ENCODE data around the gene KTN1. TPM values are rescaled to one million over a fixed set of nuclear protein-coding genes. Genes with fewer than 3 reads are reported as not detected.

Gene KTN1
- total RNA-seq, 1 donor from 2014 or later: 146 TPM

DNA sequence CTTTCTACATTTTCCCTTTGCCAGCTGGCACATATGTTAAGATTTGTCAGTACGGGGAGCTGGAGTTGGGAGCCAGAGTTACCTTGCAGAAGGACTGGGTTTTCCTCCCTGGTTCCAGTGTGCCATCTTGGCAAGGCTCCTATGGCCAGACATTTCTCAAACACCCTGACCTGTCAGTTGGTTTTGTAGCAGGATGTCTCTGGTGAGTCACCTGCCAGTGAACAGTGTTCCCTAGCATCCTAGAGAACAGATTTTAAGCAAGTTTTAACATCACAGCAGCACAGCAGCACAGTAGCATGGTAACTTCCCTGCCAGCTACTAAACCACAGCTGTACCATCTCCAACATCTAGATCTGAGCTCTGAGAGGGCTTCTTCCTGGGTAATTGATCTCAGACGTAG is 26.2 kb upstream of the KTN1 start:
- H3K4me3 ChIP-seq (ENCODE audit: low read depth, low read length): no peak overlapping the region
- no peak for TF ChIP-seq CTCF (conservative IDR thresholded peaks at IDR 0.05; ENCODE audit: low read depth, low read length)
- no peak for DNase-seq (ENCODE audit: low read depth)

- TF ChIP-seq CTCF (conservative IDR thresholded peaks at IDR 0.05; ENCODE audit: low read depth, low read length): no peak
- DNase-seq (ENCODE audit: low read depth): peak; percentile 100
- H3K4me3 ChIP-seq (ENCODE audit: low read depth, low read length): no peak overlapping the region
These were observed 22.9 kb upstream of the KTN1 start for GRCh38 chr14:55556929-55557623.

- DNase-seq (ENCODE audit: low read depth): no peak
- TF ChIP-seq CTCF (conservative IDR thresholded peaks at IDR 0.05; ENCODE audit: low read depth, low read length): no peak
These were observed 17.9 kb upstream of the KTN1 start for GRCh38 chr14:55562135-55562534.

GRCh38 chr14:55568618-55569017 is 11.4 kb upstream of the KTN1 start:
- no peak overlapping the region for H3K4me3 ChIP-seq (ENCODE audit: low read depth, low read length)
- no peak for TF ChIP-seq CTCF (conservative IDR thresholded peaks at IDR 0.05; ENCODE audit: low read depth, low read length)
- DNase-seq (ENCODE audit: low read depth): no peak

More at GRCh38 chr14:55562135-55562534, 17.9 kb upstream of the KTN1 start:
- no peak overlapping the region for H3K4me3 ChIP-seq (ENCODE audit: low read depth, low read length)

DNA sequence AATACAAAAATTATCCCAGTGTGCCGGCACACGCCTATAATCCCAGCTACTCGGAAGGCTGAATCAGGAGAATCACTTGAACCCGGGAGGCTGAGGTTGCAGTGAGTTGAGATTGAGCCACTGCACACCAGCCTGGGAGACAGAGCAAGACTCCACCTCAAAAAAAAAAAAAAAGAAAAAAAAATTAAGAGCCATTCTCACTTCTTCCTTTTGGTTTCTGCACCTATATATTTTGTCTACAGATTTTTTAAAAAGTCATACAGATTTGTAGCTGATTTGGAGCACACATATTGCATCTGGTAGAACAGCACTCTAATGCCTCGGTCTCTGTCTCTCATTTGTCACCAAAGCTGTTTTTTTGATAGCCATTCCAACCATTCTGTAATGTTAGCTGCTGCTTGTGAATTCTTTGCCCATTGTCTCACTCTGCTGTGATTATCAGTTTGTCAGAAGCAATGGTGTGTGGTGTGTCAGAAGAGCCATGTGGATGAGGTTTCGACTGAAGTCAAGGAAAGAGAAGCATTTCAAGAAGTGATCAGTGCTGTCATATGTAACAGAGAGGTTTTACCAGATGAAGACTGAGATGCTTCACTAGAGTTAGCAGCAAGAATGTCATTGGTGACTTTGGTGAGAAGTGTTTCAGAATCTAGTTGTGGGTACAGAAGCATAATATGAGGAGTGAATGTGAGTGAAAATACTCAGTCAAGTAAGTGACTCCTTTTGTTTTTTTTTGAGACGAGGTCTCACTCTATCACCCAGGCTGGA is 8.7 kb upstream of the KTN1 start:
- DNase-seq (ENCODE audit: low read depth): no peak
- H3K4me3 ChIP-seq (ENCODE audit: low read depth, low read length): no peak overlapping the region
- TF ChIP-seq CTCF (conservative IDR thresholded peaks at IDR 0.05; ENCODE audit: low read depth, low read length): no peak

- no peak overlapping the region for H3K4me3 ChIP-seq (ENCODE audit: low read depth, low read length)
- DNase-seq (ENCODE audit: low read depth): no peak
- no peak for TF ChIP-seq CTCF (conservative IDR thresholded peaks at IDR 0.05; ENCODE audit: low read depth, low read length)
These were observed 7.4 kb upstream of the KTN1 start for GRCh38 chr14:55572578-55572977.
